ENCODE data around the gene FIG4. TPM values are rescaled to one million over a fixed set of nuclear protein-coding genes. Genes with fewer than 3 reads are reported as not detected.

The FIG4 gene
- total and polyA plus RNA-seq, 2 of the 4 experiments (the other 2 are of a cell fraction): 12.1 to 15.4 TPM

GRCh38 chr6:109872549-109872948 lies 181.5 kb downstream of the FIG4 start:
- Histone ChIP-seq H4K20me1 (ENCODE audit: insufficient read depth, low read length) (no peaks in the 10 kb centered on the region), H3K9ac (ENCODE audit: low read depth, low read length) (no peak overlapping the region), H4K91ac (ENCODE audit: insufficient read depth, low read depth, low read length) (no peak overlapping the region), H3K79me1 (ENCODE audit: low read depth in 1 of 2, low read length in 2 of 2) (no peaks in the 10 kb centered on the region), H2BK120ac (ENCODE audit: low read depth, low read length) (no peak overlapping the region), H3K18ac (ENCODE audit: low read depth, low read length) (no peak overlapping the region), H3K27me3 (ENCODE audit: control insufficient read depth, insufficient read depth, low read length) (peaks cover 9% of the 10 kb centered on the region), H3K4me3 (ENCODE audit: insufficient read depth, low read depth, low read length) (no peak overlapping the region), H3K23ac (ENCODE audit: low read depth, low read length) (no peak overlapping the region), H3K4me2 (ENCODE audit: low read depth, low read length) (no peak overlapping the region), H3K9me3 (ENCODE audit: control insufficient read depth, insufficient read depth, low read length) (no peaks in the 10 kb centered on the region), H2BK5ac (ENCODE audit: low read depth, low read length, poor library complexity, severe bottlenecking) (no peak overlapping the region), H2AK9ac (replicated peaks; ENCODE audit: low read depth, low read length, poor library complexity) (no peak overlapping the region), H2BK15ac (ENCODE audit: low read depth, low read length) (no peak overlapping the region), H3K56ac (ENCODE audit: extremely low read depth, insufficient read depth, low read length) (no peak overlapping the region), H3K4ac (ENCODE audit: low read depth, low read length) (no peak overlapping the region), H2BK20ac (ENCODE audit: low read depth, low read length) (no peak overlapping the region), H3K4me1 (ENCODE audit: control insufficient read depth, insufficient read depth, low read length) (no peaks in the 10 kb centered on the region), H4K5ac (ENCODE audit: low read depth, low read length) (no peak overlapping the region), H2AK5ac (ENCODE audit: low read depth, low read length) (no peak overlapping the region), H3K9me1 (ENCODE audit: insufficient read depth, low read length) (no peaks in the 10 kb centered on the region), H2AFZ (replicated peaks; ENCODE audit: low read length, poor library complexity) (no peak overlapping the region), H3K14ac (replicated peaks; ENCODE audit: low read depth, low read length) (no peak overlapping the region), H3K27ac (ENCODE audit: insufficient read depth, low read length) (no peak overlapping the region), H4K8ac (ENCODE audit: low read depth in 2 of 2, low read length in 2 of 2) (no peak overlapping the region), H3K36me3 (ENCODE audit: control insufficient read depth, insufficient read depth, low read length) (no peaks in the 10 kb centered on the region)
- in situ Hi-C loops (cut with MboI; ENCODE audit: low sequenced_read_pairs): no loop called here
- dilution Hi-C loops (cut with HindIII; ENCODE audit: low sequenced_read_pairs, unreplicated experiment): no loop called here
- TF ChIP-seq MAFK (IDR thresholded peaks at IDR 0.05; ENCODE audit: low read depth, low read length) (no peak), CEBPB (IDR thresholded peaks at IDR 0.05; ENCODE audit: low read depth, low read length) (no peak), RFX5 (IDR thresholded peaks at IDR 0.05; ENCODE audit: low read depth, low read length) (no peak), POLR2A (IDR thresholded peaks at IDR 0.05; ENCODE audit: low read depth, low read length) (no peak), CTCF (conservative IDR thresholded peaks at IDR 0.05; ENCODE audit: low read depth, low read length) (no peak), NFE2L2 (IDR thresholded peaks at IDR 0.05; ENCODE audit: low read depth, low read length) (no peak), RCOR1 (IDR thresholded peaks at IDR 0.05; ENCODE audit: insufficient replicate concordance, low read length) (no peak), MXI1 (IDR thresholded peaks at IDR 0.05; ENCODE audit: borderline replicate concordance, low read depth, low read length) (no peak), ELK1 (IDR thresholded peaks at IDR 0.05; ENCODE audit: borderline replicate concordance, low read depth, low read length) (no peak), FOS (IDR thresholded peaks at IDR 0.05; ENCODE audit: low read depth, low read length) (no peak), SMC3 (IDR thresholded peaks at IDR 0.05; ENCODE audit: low read depth, low read length) (no peak), CHD1 (IDR thresholded peaks at IDR 0.05; ENCODE audit: low read depth, low read length) (no peak)
- no peak for ATAC-seq (ENCODE audit: low read depth)
- CTCF ChIA-PET: no interaction called here
- no peak for DNase-seq
- POLR2A ChIA-PET (ENCODE audit: unreplicated experiment): no interaction called here
- no TSS peak for BruUV-seq (replicated peaks)
- intact Hi-C loops (cut with micrococcal nuclease): no loop called here
- no CpG with 5 or more reads among the region's 1 CpG for WGBS, 2 experiments (ENCODE audit: extremely low coverage in 2 of 2, insufficient read length in 1 of 2)
